Measurements from ENCODE around the gene C14orf180. TPM values are rescaled to one million over a fixed set of nuclear protein-coding genes. Genes with fewer than 3 reads are reported as not detected.

Gene C14orf180
- total RNA-seq, 1 donor from 2014 or later, result not detected

- no peak for TF ChIP-seq CTCF (conservative IDR thresholded peaks at IDR 0.05; ENCODE audit: low read depth, low read length)
- DNase-seq (ENCODE audit: low read depth), result no peak
- H3K4me3 ChIP-seq (ENCODE audit: low read depth, low read length), result no peak overlapping the region
These were observed 42.0 kb upstream of the C14orf180 start for GRCh38 chr14:104537613-104537988.

- TF ChIP-seq CTCF (conservative IDR thresholded peaks at IDR 0.05; ENCODE audit: low read depth, low read length), result no peak
- no peak overlapping the region for H3K4me3 ChIP-seq (ENCODE audit: low read depth, low read length)
These were observed 37.6 kb upstream of the C14orf180 start for GRCh38 chr14:104541905-104542465.

GRCh38 chr14:104542871-104543830 lies 36.4 kb upstream of the C14orf180 start:
- H3K4me3 ChIP-seq (ENCODE audit: low read depth, low read length), result no peak overlapping the region
- DNase-seq (ENCODE audit: low read depth), result no peak
- TF ChIP-seq CTCF (conservative IDR thresholded peaks at IDR 0.05; ENCODE audit: low read depth, low read length), result no peak

More at GRCh38 chr14:104541905-104542465, 37.6 kb upstream of the C14orf180 start:
- DNase-seq (ENCODE audit: low read depth), result no peak

GRCh38 chr14:104544362-104544961 lies 35.1 kb upstream of the C14orf180 start:
- no peak overlapping the region for H3K4me3 ChIP-seq (ENCODE audit: low read depth, low read length)
- TF ChIP-seq CTCF (conservative IDR thresholded peaks at IDR 0.05; ENCODE audit: low read depth, low read length), result no peak
- no peak for DNase-seq (ENCODE audit: low read depth)

GRCh38 chr14:104545151-104545941 lies 34.2 kb upstream of the C14orf180 start:
- DNase-seq (ENCODE audit: low read depth), result no peak
- TF ChIP-seq CTCF (conservative IDR thresholded peaks at IDR 0.05; ENCODE audit: low read depth, low read length), result no peak
- H3K4me3 ChIP-seq (ENCODE audit: low read depth, low read length), result no peak overlapping the region

GRCh38 chr14:104545942-104546501 lies 33.5 kb upstream of the C14orf180 start:
- no peak overlapping the region for H3K4me3 ChIP-seq (ENCODE audit: low read depth, low read length)
- DNase-seq (ENCODE audit: low read depth), result no peak
- no peak for TF ChIP-seq CTCF (conservative IDR thresholded peaks at IDR 0.05; ENCODE audit: low read depth, low read length)
